Measurements from ENCODE around the gene SP1.
"Not testable (repeated sequence)": the region's sequence is repeated elsewhere in the genome, so short reads cannot be mapped to it uniquely, and the experiment has no call there.

GRCh38 chr12:53417291-53417816 is 37.4 kb downstream of the SP1 start:
- TF ChIP-seq CTCF (IDR thresholded peaks at IDR 0.05); EP300 (IDR thresholded peaks at IDR 0.05); POLR2A (IDR thresholded peaks at IDR 0.05; ENCODE audit: low read depth): not testable (repeated sequence)
